ENCODE data around the gene TRIM71. TPM values are rescaled to one million over a fixed set of nuclear protein-coding genes. Genes with fewer than 3 reads are reported as not detected.

Gene TRIM71
- total RNA-seq, 1 experiment from 2014 or later, result 274 TPM

DNA sequence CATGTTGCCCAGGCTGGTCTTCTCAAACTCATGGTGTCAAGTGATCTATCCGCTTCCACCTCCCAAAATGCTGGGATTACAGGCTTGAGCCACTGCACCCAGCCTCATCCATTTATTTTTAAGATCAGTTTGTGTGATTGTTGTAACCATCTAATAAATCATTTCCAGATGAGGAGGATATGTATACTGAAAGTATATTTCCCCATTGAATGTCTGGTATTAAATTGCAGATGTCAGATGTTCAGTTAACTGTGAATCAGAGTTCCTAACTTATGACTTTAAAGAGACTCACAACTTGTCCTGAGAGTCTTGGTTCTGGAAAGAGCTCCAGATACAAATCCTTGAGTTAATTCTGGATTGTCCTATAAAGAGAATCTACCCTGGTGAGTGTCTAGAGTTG is 62.4 kb downstream of the TRIM71 start (continued):
- TF ChIP-seq, protein P1, sequence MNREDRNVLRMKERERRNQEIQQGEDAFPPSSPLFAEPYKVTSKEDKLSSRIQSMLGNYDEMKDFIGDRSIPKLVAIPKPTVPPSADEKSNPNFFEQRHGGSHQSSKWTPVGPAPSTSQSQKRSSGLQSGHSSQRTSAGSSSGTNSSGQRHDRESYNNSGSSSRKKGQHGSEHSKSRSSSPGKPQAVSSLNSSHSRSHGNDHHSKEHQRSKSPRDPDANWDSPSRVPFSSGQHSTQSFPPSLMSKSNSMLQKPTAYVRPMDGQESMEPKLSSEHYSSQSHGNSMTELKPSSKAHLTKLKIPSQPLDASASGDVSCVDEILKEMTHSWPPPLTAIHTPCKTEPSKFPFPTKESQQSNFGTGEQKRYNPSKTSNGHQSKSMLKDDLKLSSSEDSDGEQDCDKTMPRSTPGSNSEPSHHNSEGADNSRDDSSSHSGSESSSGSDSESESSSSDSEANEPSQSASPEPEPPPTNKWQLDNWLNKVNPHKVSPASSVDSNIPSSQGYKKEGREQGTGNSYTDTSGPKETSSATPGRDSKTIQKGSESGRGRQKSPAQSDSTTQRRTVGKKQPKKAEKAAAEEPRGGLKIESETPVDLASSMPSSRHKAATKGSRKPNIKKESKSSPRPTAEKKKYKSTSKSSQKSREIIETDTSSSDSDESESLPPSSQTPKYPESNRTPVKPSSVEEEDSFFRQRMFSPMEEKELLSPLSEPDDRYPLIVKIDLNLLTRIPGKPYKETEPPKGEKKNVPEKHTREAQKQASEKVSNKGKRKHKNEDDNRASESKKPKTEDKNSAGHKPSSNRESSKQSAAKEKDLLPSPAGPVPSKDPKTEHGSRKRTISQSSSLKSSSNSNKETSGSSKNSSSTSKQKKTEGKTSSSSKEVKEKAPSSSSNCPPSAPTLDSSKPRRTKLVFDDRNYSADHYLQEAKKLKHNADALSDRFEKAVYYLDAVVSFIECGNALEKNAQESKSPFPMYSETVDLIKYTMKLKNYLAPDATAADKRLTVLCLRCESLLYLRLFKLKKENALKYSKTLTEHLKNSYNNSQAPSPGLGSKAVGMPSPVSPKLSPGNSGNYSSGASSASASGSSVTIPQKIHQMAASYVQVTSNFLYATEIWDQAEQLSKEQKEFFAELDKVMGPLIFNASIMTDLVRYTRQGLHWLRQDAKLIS (CRISPR knock-in tag; IDR thresholded peaks at IDR 0.05; ENCODE audit: borderline replicate concordance), result no peak
- TF ChIP-seq GRHL2 (CRISPR knock-in tag; IDR thresholded peaks at IDR 0.05; ENCODE audit: insufficient replicate concordance, severe bottlenecking) (no peak), EMX1 (CRISPR knock-in tag; IDR thresholded peaks at IDR 0.05) (no peak), PRRX2 (CRISPR knock-in tag; IDR thresholded peaks at IDR 0.05) (no peak), CBFB (CRISPR knock-in tag; IDR thresholded peaks at IDR 0.05; ENCODE audit: low read depth) (no peak), ZNF317 (CRISPR knock-in tag; IDR thresholded peaks at IDR 0.05; ENCODE audit: borderline replicate concordance, low read depth) (no peak)

- ATAC-seq (no peak), DNase-seq (ENCODE audit: low spot score) (no peak)
- ChIA-PET CTCF (no interaction called here), POLR2A (no interaction called here)
- H3K4me3 Mint-ChIP-seq, result no peak overlapping the region
- H3K27me3 Mint-ChIP-seq (ENCODE audit: low read depth), result no peaks in the 10 kb centered on the region
- H3K27ac Mint-ChIP-seq, result peak overlapping the region; percentile 64
- TF ChIP-seq, protein P2, sequence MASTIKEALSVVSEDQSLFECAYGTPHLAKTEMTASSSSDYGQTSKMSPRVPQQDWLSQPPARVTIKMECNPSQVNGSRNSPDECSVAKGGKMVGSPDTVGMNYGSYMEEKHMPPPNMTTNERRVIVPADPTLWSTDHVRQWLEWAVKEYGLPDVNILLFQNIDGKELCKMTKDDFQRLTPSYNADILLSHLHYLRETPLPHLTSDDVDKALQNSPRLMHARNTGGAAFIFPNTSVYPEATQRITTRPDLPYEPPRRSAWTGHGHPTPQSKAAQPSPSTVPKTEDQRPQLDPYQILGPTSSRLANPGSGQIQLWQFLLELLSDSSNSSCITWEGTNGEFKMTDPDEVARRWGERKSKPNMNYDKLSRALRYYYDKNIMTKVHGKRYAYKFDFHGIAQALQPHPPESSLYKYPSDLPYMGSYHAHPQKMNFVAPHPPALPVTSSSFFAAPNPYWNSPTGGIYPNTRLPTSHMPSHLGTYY (CRISPR knock-in tag; IDR thresholded peaks at IDR 0.05), result no peak
- no peak for TF ChIP-seq ESRRA (CRISPR knock-in tag; IDR thresholded peaks at IDR 0.05; ENCODE audit: borderline replicate concordance)
- TF ChIP-seq, protein P3, sequence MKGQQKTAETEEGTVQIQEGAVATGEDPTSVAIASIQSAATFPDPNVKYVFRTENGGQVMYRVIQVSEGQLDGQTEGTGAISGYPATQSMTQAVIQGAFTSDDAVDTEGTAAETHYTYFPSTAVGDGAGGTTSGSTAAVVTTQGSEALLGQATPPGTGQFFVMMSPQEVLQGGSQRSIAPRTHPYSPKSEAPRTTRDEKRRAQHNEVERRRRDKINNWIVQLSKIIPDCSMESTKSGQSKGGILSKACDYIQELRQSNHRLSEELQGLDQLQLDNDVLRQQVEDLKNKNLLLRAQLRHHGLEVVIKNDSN (CRISPR knock-in tag; IDR thresholded peaks at IDR 0.05), result no peak
- no peak for TF ChIP-seq GRHL2 (CRISPR knock-in tag; IDR thresholded peaks at IDR 0.05; ENCODE audit: insufficient replicate concordance, severe bottlenecking)
- no peak for TF ChIP-seq NR2C2 (CRISPR knock-in tag; IDR thresholded peaks at IDR 0.05)
- TF ChIP-seq ATF1 (CRISPR knock-in tag; IDR thresholded peaks at IDR 0.05), result no peak
- no peak for TF ChIP-seq E2F4 (CRISPR knock-in tag; IDR thresholded peaks at IDR 0.05; ENCODE audit: borderline replicate concordance, low read depth)
- no peak for TF ChIP-seq ZNF232 (CRISPR knock-in tag; IDR thresholded peaks at IDR 0.05)
- TF ChIP-seq NFYB (CRISPR knock-in tag; conservative IDR thresholded peaks at IDR 0.05; ENCODE audit: low read depth), result no peak
- TF ChIP-seq ZNF671 (CRISPR knock-in tag; IDR thresholded peaks at IDR 0.05), result no peak
- no peak for TF ChIP-seq HMGA2 (CRISPR knock-in tag; IDR thresholded peaks at IDR 0.05)
- TF ChIP-seq GABPB1 (CRISPR knock-in tag; IDR thresholded peaks at IDR 0.05), result no peak
- TF ChIP-seq, protein P4, sequence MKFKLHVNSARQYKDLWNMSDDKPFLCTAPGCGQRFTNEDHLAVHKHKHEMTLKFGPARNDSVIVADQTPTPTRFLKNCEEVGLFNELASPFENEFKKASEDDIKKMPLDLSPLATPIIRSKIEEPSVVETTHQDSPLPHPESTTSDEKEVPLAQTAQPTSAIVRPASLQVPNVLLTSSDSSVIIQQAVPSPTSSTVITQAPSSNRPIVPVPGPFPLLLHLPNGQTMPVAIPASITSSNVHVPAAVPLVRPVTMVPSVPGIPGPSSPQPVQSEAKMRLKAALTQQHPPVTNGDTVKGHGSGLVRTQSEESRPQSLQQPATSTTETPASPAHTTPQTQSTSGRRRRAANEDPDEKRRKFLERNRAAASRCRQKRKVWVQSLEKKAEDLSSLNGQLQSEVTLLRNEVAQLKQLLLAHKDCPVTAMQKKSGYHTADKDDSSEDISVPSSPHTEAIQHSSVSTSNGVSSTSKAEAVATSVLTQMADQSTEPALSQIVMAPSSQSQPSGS (CRISPR knock-in tag; IDR thresholded peaks at IDR 0.05; ENCODE audit: borderline replicate concordance, low read depth), result no peak
- TF ChIP-seq ZNF423 (CRISPR knock-in tag; IDR thresholded peaks at IDR 0.05), result no peak
- TF ChIP-seq ARID4B (CRISPR knock-in tag; IDR thresholded peaks at IDR 0.05; ENCODE audit: borderline replicate concordance), result no peak
- TF ChIP-seq GTF2I (CRISPR knock-in tag; conservative IDR thresholded peaks at IDR 0.05), result no peak
- no peak for TF ChIP-seq ZSCAN18 (CRISPR knock-in tag; IDR thresholded peaks at IDR 0.05)
- no peaks in the 10 kb centered on the region for H3K9me3 Mint-ChIP-seq
- peaks cover 61% of the 10 kb centered on the region for H3K36me3 Mint-ChIP-seq
- peaks cover 85% of the 10 kb centered on the region for H3K4me1 Mint-ChIP-seq
These were observed 63.8 kb downstream of the TRIM71 start for GRCh38 chr3:32881624-32882023.
